GM19099 (cell line): ENCODE results near the gene BOD1L2.

Experiments
- POLR2A ChIP-seq: IDR thresholded peaks from 3 replicates; pipeline ENCODE4 v1.6.1; 2011; ENCODE audit warnings: low read depth; ENCODE audit not compliant: insufficient read length; ENCODE audit errors: extremely low read depth

Gene BOD1L2

DNA sequence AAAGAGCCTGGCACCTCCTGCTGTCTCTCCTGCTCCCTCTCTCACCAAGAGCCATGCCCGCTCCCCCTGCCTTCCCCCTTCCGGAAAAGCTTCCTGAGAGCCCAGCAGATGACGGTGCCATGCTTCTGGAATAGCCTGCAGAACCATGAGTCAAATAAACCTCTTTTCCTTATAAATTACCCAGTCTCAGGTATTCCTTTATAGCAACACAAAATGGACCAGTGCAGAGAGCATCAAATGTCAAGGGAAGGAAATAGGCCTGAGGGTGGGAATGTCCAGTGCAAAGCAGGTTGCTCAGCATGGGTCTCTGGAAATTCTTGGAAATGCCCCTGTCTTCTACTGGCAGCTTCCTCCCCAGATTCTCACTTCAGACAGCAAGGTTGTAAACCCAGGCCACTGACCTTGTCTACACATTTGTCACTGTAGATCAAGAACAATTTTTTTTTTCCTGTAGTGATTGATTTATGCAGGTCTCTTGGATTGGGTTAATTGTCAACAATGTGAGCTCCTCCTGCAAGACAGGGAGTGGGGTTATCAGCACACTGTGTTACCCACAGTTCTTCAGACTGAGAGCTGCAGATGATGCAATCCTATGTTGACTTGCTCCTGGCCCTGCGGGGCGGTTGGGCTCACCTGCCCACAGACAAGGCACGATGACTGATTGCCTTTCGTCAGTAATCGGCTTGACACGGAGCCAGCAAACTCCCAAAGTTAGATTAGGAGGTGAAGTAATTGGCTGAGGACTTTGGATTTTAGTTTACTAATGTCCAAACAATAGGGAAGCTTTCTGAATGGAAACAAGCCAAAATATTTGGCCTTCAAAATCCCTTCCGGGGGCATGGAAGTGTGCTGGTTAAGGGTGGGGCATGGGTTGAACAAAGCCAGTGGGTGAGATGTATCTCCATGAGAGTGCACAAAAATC is 5.4 kb upstream of the BOD1L2 start:
- TF ChIP-seq POLR2A, result no peak

DNA sequence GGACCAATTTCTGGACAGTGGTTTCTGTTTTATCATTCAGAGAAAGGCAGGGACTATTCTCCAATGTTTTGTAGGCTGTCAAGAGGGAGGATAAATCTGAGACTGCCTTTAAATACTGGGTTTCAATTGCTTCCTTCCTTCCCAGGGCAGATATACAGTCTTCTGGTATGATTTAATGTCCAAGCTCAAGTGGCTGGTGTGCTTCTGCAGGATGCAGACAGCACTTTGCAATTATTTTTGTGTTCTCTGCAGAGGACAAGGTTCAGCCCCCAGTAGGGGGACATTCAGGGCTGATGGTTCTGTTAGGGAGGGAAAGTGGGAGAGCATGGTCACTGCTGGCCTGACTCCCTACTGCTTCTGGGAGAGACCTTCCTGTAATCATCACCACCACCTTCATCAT is 4.6 kb upstream of the BOD1L2 start:
- TF ChIP-seq POLR2A, result no peak

DNA sequence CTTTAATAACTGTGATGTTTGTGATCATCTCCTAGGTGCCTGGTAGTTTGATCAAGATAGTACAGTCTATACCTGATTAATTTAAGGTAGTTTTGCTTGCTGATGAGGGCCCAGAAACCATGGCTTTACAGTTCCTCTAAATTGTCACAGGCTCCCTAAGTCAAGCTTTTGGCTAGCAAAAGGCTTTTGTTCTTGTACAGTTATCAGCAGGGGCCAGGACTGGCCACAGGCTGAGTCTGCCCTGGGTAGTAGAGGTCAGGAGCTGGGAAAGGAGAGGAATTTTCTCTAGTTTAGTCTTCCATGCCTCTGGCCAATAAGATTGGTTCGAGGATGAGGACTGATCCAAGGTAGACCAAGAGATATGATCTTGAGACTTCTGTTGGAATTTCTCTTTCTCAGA is 3.6 kb upstream of the BOD1L2 start:
- TF ChIP-seq POLR2A, result no peak

DNA sequence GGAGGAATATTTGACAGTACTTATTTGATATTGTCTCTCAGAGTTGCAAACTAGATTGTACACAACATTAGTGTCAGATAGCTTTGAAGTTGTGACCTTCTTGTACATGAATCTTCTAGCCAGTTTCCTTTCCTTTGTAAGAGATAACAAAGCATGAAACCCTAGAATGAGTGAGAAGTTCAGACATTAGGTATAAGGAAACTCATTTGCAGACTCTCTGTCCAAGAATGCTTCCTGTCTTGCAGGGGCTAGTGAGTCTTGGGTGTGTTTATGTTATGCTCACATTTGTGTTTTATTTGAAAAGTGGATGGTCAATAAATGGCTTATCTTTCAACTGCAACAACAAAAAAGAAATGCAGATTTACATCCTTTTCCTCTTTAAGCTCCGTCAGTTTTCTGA is 1.4 kb downstream of the BOD1L2 start:
- no peak for TF ChIP-seq POLR2A

DNA sequence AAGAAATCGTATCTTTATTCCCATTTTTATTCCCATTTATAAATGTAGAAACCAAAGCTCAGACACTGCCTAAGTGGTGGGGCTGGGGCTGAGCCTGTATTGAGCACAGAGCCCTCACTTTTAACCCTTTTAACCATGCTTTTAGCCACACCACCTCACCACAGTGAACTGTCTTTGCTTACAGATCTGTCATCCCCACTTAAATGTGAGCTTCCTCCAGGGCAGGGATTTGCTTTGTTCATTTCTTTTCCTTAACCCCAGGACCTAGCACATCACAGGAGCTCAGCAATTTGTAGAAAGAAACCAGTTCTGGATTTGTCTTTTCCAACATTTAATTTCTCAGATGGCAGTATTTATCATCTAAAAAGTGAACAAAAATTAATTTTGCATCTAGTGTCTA is 2.2 kb downstream of the BOD1L2 start:
- no peak for TF ChIP-seq POLR2A

DNA sequence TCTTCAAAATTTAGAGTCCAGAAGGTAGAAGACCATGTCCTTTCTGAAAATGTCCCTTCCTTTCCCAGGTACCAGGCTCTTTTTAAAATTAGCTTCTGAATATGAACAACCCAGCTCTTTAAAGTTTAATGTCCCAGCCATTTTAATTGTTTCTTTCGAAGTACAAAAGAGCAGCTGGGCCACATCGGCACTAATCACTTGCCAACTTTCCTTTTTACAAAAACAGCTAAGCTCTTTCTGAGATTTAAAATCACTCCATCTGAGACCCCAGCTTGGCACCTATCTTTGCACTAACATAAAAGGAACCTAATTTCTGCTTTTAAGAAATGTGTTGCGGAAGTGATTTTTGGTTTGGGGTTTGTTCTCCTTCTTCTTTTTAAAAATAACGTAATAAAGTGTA is 2.6 kb downstream of the BOD1L2 start:
- TF ChIP-seq POLR2A, result no peak

DNA sequence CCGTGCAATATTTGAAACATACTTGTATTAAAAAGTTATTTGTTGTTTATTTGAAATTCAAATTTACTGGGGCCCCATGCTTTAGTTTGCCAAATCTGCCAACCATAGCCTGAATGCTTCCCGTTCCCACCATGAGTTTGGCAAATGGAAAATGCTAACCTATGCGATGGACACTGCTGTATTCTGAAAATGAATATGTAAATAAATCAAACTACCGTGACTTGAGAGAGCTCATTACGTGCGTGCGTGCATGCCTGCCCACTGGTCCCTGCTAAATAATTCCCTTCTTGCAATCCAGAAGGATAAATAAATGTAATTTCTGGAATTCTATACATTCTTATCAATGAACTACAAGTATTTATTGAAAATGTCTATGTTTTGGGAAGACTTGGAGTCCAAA is 3.2 kb downstream of the BOD1L2 start:
- TF ChIP-seq POLR2A, result no peak

DNA sequence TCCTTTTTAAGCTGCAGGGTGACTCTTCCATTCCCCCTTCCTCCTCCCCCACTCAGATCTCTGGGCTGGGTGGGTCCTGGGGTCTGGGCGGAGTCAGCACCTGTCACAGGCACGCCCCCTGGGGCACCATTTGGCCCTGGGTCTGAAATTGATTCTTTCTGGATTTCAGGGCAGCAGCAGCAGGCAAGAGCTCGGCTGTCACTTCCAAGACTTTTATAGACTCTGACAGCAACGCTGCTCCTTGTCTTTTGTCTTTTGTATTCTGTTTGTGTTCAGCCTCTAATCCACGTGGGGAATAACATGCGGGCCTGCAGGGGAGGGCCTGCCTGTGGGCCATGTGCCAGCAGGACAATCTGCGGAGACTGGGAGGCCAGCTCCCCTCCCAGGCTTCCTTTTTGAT is 3.9 kb downstream of the BOD1L2 start:
- no peak for TF ChIP-seq POLR2A

DNA sequence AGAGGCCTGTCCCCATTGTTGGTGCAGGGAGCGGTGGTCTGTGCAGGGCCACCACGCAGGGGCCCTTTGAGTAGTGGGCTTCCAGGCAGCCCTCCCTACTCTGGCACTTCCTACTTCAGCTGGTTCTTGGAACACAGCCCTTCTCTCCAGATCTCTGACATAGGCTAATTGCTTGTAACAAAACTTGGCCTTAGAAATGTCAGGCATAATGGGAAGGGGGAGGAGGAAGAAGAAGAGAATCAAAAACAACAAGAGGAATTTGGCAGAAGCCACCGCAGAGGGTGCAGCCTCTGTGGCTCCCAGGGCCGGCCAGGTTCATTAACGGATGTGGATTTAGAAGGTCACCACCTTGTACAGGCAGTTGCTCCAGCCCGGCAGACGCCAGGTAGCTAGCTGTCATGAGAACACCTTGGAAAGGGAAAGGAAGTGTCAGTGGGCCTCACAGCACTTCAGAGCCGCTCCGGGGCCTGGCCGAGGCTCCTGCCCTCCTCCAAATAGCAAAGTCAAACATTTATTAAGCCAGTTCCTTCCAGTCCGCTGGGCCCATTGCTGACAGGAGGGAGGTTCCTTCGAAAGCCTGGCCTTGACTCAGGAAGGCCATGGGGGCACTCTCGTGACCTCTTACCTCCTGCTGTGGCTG is 7.4 kb downstream of the BOD1L2 start:
- no peak for TF ChIP-seq POLR2A

DNA sequence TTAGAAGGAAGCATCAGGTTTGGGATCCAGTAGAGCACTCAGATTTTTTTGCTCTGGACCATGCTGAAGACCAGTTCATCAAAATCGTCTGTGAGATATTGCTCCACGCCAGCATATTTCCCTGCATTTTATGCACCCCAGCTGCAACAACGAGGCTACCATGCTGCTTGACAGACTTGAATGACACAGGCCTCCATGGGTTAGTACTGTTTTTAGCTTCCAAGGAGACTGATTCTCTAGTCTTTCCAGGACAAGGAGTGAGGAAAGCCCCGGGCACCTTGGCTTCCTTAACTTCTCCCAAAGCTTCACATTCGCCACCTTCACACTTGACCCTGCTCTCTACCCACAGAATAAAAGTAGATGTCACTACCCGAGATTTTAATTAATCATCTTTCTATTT is 17.5 kb downstream of the BOD1L2 start:
- TF ChIP-seq POLR2A, result no peak

DNA sequence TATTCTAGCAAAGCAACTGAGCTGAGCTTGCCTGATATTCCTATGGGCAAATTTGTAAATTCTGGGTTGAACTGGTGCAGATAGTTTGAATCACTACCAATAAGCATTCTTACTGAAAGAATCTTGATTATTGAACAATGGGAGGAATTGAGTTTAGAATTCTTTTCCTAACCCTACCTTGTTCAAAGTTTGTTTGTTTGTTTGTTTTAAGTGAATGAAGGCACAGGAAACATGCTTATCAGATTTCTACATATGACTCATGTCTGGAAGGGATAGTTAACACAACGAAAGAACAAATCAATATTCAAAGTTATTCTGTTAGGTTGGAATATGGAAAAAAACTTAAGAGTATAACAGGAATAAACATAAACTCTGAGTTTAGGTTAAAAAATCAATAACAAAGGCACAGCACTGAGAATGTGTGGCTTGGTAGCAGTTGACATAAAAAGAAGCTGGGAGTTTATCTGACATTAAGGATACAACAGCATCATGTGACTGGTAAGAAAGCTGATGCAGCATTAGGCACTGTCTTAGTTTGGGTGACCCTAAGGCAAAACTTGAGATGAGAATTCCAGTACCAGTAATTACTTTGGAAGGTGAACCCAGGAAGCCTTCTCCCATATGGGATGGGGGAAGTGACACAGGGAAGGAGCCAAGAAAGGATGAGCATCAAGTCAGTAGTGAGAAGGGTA is 20.9 kb downstream of the BOD1L2 start:
- no peak for TF ChIP-seq POLR2A

DNA sequence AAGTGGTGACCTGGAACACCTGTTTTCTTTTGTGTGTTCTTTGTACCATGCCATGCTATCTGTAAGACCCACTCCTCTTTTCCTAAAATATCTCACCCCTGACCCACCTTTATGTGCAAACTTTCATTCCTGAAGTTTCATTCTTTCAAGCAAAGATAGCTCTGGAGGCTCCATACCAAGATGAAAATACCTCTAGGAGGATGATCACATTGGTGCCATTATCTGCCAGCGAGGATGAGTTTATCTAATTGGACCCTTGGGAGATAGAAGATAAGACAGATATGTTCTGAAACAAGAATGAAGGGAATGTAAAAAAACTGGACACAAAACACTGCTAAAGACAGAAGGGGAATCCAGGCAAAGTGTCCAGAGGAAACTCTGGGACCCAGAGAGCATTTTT is 24.1 kb downstream of the BOD1L2 start:
- TF ChIP-seq POLR2A, result no peak

DNA sequence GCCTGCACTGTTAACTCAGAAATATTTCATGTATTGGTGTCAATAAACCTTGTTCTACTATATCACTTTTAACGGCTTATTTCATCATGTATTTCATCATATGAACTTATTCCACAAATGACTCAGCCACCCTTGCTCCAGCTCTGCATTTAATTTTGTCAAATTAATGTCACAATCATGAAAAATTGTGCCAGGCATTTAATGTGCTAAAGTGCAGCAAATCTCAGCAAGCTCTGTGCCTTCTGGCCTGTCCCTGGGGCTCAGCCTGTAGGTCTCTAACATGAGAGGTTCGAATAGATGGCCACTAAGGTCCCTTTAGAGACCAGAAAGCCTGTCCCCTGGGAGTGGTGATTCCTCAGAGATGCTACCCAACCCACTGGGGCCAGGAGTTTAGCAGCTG is 28.6 kb downstream of the BOD1L2 start:
- no peak for TF ChIP-seq POLR2A

DNA sequence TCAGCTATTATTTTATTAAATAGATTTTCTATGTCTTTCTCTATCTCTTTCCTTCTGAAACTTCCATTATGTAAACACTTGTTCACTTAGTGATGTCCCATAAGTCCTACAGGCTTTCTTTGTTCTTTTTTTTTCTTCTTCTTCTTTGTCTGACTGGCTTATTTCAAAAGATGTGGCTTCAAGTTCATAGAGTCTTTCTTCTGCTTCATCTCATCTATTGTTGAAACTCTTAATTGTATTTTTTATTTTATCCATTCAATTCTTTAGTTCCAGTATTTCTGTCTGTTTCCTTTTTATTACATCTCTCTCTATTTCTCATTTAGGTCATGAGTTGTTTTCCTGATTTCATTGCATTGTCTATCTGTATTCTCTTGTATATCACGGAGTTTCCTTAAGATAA is 38.5 kb downstream of the BOD1L2 start:
- no peak for TF ChIP-seq POLR2A

DNA sequence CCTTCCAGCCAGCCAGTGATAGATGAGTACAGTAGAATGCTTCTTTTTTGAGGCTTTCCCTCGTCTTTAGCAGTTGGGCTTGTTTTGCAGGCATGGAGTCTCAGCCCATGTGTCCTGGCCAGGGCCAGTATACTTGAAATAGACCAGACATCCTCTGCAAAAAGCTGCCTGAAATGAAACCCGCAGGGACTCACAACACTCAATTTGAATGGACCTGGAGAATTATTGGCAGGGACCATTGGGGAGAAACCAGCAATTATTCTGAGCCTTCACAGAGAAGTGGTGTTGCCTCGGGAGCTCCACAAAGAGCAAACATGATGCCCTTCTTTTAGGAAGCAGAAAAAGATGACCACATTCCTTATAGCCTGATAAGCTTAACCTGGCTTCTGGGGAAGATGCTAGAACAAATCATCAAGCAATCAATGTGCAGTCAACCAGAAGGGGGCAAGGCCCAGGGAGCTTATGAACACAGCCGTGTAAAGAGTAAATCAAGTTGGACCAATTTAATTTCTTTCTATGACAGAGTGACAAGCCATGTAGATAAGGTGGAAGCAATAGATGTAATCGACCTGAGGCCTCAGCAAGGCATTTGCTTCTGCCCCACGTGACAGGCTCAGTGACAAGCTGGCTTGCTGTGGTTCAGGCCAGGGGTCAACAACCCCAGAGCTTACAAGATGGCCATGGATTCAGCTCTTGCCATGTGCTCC is 42.1 kb downstream of the BOD1L2 start:
- no peak for TF ChIP-seq POLR2A
